ENCODE measurements around the gene KRT37. TPM values are rescaled to one million over a fixed set of nuclear protein-coding genes. Genes with fewer than 3 reads are reported as not detected.
"Not testable (repeated sequence)": the region's sequence is repeated elsewhere in the genome, so short reads cannot be mapped to it uniquely, and the experiment has no call there.

The KRT37 gene
- total RNA-seq, 1 donor from 2014 or later = not detected

DNA sequence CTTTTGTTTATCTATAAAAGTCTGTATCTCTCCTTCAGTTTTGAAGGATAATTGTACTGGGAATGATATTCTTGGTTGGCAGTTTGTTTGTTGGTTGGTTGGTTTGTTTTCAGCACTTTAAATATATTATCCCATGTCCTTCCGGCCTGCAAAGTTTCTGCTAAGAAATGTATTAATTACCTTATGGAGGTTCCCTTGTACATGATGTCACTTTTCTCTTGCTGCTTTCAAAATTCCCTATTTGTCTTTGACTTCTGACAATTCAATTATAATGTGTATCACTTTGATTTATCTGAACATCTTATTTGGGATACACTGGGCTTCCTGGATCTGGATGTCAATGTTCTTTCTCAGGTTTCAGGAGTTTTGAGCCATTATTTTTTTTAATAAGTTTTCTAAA is 38.2 kb downstream of the KRT37 start:
- Histone ChIP-seq H3K36me3 (ENCODE audit: control insufficient read depth, insufficient read depth, low read length) (no peaks in the 10 kb centered on the region), H3K27me3 (ENCODE audit: control insufficient read depth, insufficient read depth, low read length) (no peaks in the 10 kb centered on the region), H3K4me3 (ENCODE audit: low read depth, low read length) (no peak overlapping the region)
- DNase-seq (ENCODE audit: low read depth) = no peak
- TF ChIP-seq, protein P1, sequence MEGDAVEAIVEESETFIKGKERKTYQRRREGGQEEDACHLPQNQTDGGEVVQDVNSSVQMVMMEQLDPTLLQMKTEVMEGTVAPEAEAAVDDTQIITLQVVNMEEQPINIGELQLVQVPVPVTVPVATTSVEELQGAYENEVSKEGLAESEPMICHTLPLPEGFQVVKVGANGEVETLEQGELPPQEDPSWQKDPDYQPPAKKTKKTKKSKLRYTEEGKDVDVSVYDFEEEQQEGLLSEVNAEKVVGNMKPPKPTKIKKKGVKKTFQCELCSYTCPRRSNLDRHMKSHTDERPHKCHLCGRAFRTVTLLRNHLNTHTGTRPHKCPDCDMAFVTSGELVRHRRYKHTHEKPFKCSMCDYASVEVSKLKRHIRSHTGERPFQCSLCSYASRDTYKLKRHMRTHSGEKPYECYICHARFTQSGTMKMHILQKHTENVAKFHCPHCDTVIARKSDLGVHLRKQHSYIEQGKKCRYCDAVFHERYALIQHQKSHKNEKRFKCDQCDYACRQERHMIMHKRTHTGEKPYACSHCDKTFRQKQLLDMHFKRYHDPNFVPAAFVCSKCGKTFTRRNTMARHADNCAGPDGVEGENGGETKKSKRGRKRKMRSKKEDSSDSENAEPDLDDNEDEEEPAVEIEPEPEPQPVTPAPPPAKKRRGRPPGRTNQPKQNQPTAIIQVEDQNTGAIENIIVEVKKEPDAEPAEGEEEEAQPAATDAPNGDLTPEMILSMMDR (IDR thresholded peaks at IDR 0.05; ENCODE audit: insufficient read depth, low read length, poor library complexity, severe bottlenecking) = no peak

DNA sequence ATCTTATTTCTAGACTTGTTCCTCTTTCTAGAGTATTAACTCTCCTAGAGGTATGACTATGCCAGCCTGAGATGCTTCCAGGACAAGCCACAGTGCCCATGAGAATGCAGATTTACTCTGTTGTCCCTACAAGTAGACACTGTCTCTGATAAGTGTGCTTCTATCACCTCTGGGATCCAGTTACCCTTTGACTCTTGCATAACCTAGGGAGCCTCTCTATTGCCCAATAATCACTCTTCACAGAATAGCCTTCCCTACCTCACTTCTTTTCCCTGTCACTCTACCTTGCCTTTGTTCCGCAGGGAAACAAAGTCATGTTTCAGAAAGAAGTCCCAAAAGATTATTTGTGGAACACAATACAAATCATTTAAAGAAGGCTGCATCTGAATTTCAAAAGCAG is 40.7 kb downstream of the KRT37 start:
- DNase-seq (ENCODE audit: low read depth) = no peak
- H3K4me3 ChIP-seq (ENCODE audit: low read depth, low read length) = no peak overlapping the region
- TF ChIP-seq, protein P1 (IDR thresholded peaks at IDR 0.05; ENCODE audit: insufficient read depth, low read length, poor library complexity, severe bottlenecking) = no peak
- H3K36me3 ChIP-seq (ENCODE audit: control insufficient read depth, insufficient read depth, low read length) = no peaks in the 10 kb centered on the region
- H3K27me3 ChIP-seq (ENCODE audit: control insufficient read depth, insufficient read depth, low read length) = no peaks in the 10 kb centered on the region

DNA sequence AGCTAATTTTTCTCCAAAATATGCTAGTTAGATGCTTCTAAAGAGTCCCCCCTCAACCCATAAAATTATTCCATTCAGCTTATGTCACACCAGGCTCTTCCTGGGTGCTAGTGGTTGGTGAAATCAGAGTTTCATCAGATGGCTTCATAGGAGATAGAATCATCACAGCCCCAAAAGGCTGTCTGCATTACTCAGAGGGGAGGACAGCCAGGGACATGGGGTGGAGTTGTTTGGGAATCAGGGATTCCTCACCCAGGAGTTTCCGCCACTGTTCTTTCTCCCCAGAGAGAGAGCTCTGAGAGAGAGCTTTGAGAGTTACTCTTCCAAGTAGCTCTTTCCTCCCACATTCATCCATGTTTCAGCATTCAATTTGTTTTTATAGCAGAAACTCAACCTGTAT is 42.0 kb downstream of the KRT37 start:
- TF ChIP-seq, protein P1 (IDR thresholded peaks at IDR 0.05; ENCODE audit: insufficient read depth, low read length, poor library complexity, severe bottlenecking) = no peak
- no peak for DNase-seq (ENCODE audit: low read depth)

DNA sequence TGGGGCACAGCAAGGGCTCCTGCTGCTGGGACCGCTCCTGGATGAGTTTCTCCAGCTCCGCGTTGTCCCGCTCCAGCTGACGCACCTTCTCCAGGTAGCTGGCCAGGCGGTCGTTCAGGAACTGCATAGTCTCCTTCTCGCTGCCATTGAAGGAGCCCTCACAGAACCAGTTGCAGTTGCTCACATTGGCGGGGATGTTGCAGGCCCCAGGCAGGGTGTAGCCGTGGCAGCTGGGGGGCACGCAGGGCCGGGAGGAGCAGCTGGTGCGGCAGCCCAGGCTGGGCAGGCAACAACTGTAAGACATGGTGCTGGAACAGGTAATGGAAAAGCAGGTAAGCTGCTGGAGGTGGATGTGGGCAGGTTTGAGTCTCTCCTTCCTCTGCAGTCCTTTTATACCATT is 42.4 kb downstream of the KRT37 start, which contains the start of gene KRT34:
KRT34 (minus strand) TSS at position 364 of the 400 bp plus-strand sequence; CDS start at position 304, 60 bp downstream.
- H3K4me3 ChIP-seq (ENCODE audit: low read depth, low read length); DNase-seq (ENCODE audit: low read depth); H3K36me3 ChIP-seq (ENCODE audit: control insufficient read depth, insufficient read depth, low read length); H3K27me3 ChIP-seq (ENCODE audit: control insufficient read depth, insufficient read depth, low read length): not testable (repeated sequence)

More for the DNA sequence above, 42.0 kb downstream of the KRT37 start:
- Histone ChIP-seq H3K36me3 (ENCODE audit: control insufficient read depth, insufficient read depth, low read length) (no peaks in the 10 kb centered on the region), H3K27me3 (ENCODE audit: control insufficient read depth, insufficient read depth, low read length) (no peaks in the 10 kb centered on the region), H3K4me3 (ENCODE audit: low read depth, low read length) (no peak overlapping the region)

DNA sequence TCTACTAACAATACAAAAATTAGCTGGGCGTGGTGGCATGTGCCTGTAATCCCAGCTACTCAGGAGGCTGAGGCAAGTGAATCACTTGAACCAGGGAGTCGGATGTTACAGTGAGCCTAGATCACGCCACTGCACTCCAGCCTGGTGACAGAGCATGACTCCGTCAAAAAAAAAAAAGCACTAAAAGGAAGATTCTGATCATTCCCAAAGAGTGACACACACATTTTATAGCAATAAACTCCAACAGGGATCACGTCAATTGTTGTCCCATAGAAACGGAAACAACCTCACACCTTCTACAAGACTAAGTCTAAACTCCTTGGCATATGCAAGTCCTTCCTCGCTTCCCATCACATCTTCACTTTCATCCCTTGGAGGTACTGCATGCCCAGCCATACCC is 44.3 kb downstream of the KRT37 start:
- H3K27me3 ChIP-seq (ENCODE audit: control insufficient read depth, insufficient read depth, low read length); H3K4me3 ChIP-seq (ENCODE audit: low read depth, low read length); H3K36me3 ChIP-seq (ENCODE audit: control insufficient read depth, insufficient read depth, low read length): not testable (repeated sequence)
- DNase-seq (ENCODE audit: low read depth) = peak; percentile 53

DNA sequence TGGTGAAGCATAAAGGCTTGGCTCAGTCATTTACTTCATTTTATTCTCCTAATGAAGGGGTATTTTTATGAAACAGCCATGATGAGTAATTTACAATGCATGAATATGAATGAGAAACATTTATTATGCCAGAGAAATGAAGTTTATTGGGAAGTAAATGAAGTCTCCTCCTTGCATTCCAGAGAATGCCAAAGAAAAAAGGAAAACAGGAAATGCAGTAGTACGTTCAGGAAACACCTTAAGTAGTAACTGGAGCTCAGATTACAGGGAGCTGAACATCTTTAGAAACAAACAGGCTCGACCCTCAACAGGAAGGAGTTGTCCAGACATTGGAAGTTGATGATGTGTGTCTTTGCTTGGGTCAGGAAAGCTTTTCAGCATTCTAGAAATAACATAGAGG is 46.8 kb downstream of the KRT37 start:
- TF ChIP-seq, protein P1 (IDR thresholded peaks at IDR 0.05; ENCODE audit: insufficient read depth, low read length, poor library complexity, severe bottlenecking) = no peak
- DNase-seq (ENCODE audit: low read depth) = no peak
- no peaks in the 10 kb centered on the region for H3K27me3 ChIP-seq (ENCODE audit: control insufficient read depth, insufficient read depth, low read length)
- no peaks in the 10 kb centered on the region for H3K36me3 ChIP-seq (ENCODE audit: control insufficient read depth, insufficient read depth, low read length)
- no peak overlapping the region for H3K4me3 ChIP-seq (ENCODE audit: low read depth, low read length)

Other genes starting within 250 kb of the KRT37 start
- not detected in 2 replicates for gene KRTAP4-2, start 246.4 kb downstream of the KRT37 start, total RNA-seq
- not detected in 2 replicates for gene KRTAP4-1, start 239.7 kb downstream of the KRT37 start, total RNA-seq
- not detected in 2 replicates for gene KRTAP9-1, start 234.7 kb downstream of the KRT37 start, total RNA-seq
- not detected in 2 replicates for gene KRTAP9-2, start 197.9 kb downstream of the KRT37 start, total RNA-seq
- not detected in 2 replicates for gene KRTAP9-3, start 192.1 kb downstream of the KRT37 start, total RNA-seq
- gene KRTAP9-8, start 186.6 kb downstream of the KRT37 start, total RNA-seq = not detected in 2 replicates
- gene KRTAP9-4, start 174.9 kb downstream of the KRT37 start, total RNA-seq = not detected in 2 replicates
- gene KRTAP9-9, start 169.2 kb downstream of the KRT37 start, total RNA-seq = not detected in 2 replicates
- gene KRTAP9-6, start 159.2 kb downstream of the KRT37 start, total RNA-seq = not detected in 2 replicates
- gene KRTAP9-7, start 148.9 kb downstream of the KRT37 start, total RNA-seq = not detected in 2 replicates
- not detected in 2 replicates for gene KRTAP29-1, start 121.7 kb downstream of the KRT37 start, total RNA-seq
- not detected in 2 replicates for gene KRTAP16-1, start 115.3 kb downstream of the KRT37 start, total RNA-seq
- not detected in 2 replicates for gene KRTAP17-1, start 108.9 kb downstream of the KRT37 start, total RNA-seq
- not detected in 2 replicates for gene KRT33A, start 73.8 kb downstream of the KRT37 start, total RNA-seq
- 0.17 TPM in 1 of 2 replicates, not detected in the other for gene KRT33B, start 54.8 kb downstream of the KRT37 start, total RNA-seq
- gene KRT34, start 42.3 kb downstream of the KRT37 start, total RNA-seq = 2.5 and 5.5 TPM in 2 replicates
- not detected in 2 replicates for gene KRT31, start 27.0 kb downstream of the KRT37 start, total RNA-seq
- not detected in 2 replicates for gene KRT38, start 16.4 kb upstream of the KRT37 start, total RNA-seq
- not detected in 2 replicates for gene KRT32, start 42.8 kb upstream of the KRT37 start, total RNA-seq
- gene KRT35, start 56.6 kb upstream of the KRT37 start, total RNA-seq = not detected in 2 replicates
- not detected in 2 replicates for gene KRT36, start 65.3 kb upstream of the KRT37 start, total RNA-seq
- gene KRT13, start 81.0 kb upstream of the KRT37 start, total RNA-seq = 0.96 TPM in 1 of 2 replicates, not detected in the other
- gene KRT15, start 94.3 kb upstream of the KRT37 start, total RNA-seq = 1.3 and 1.6 TPM in 2 replicates
- gene KRT19, start 103.7 kb upstream of the KRT37 start, total RNA-seq = 851 and 925 TPM in 2 replicates
- gene KRT9, start 147.5 kb upstream of the KRT37 start, total RNA-seq = not detected in 2 replicates
- gene KRT14, start 162.3 kb upstream of the KRT37 start, total RNA-seq = not detected in 2 replicates
- gene KRT16, start 188.2 kb upstream of the KRT37 start, total RNA-seq = 4.2 and 4.8 TPM in 2 replicates
- 208 and 216 TPM in 2 replicates for gene KRT17, start 200.0 kb upstream of the KRT37 start, total RNA-seq